HepG2 (cell line): ENCODE data around the gene ARHGAP35. TPM values are rescaled to one million over a fixed set of nuclear protein-coding genes. Genes with fewer than 3 reads are reported as not detected.
A peak's percentile ranks its signal among the peaks of the same experiment; 100 is the strongest.

ENCODE experiments used
- ATM ChIP-seq: fragments of 450-650 bp; IDR thresholded peaks from 2 replicates; pipeline ENCODE4 v1.7.1; 2017; ENCODE audit warnings: mild to moderate bottlenecking, borderline replicate concordance
- CAMTA2 ChIP-seq: sonication (generic); formaldehyde crosslinking; IDR thresholded peaks from 2 replicates; pipeline ENCODE4 v1.4.0; 2020; ENCODE audit warnings: mild to moderate bottlenecking, missing genetic modification reagents, borderline replicate concordance
- ETV6 ChIP-seq: sonication (generic); formaldehyde crosslinking; conservative IDR thresholded peaks from 2 replicates; pipeline ENCODE4 v1.4.0; 2020; ENCODE audit warnings: missing genetic modification reagents
- FOXP1 ChIP-seq, 2 experiments: fragments of 450-650 bp in 1 of 2; IDR thresholded peaks; 2 replicates each; pipeline ENCODE4 v1.6.1; 2017 to 2018; ENCODE audit warnings: antibody characterized with exemption in 1 of 2
- GABPA ChIP-seq, 2 experiments: IDR thresholded peaks; 2 replicates each; pipeline ENCODE4 v1.6.1; 2011 to 2016; ENCODE audit warnings: low read depth in 2 of 2, low read length in 1 of 2, missing biosample characterization in 1 of 2, missing genetic modification characterization in 1 of 2
- MED1 ChIP-seq: sonication (generic); formaldehyde crosslinking; IDR thresholded peaks from 2 replicates; pipeline ENCODE4 v1.4.0; 2020; ENCODE audit warnings: missing genetic modification reagents
- MEIS1 ChIP-seq: sonication (generic); formaldehyde crosslinking; IDR thresholded peaks from 2 replicates; pipeline ENCODE4 v1.9.0; 2021; ENCODE audit warnings: mild to moderate bottlenecking, missing genetic modification reagents, moderate library complexity, borderline replicate concordance
- NBN ChIP-seq: fragments of 450-650 bp; conservative IDR thresholded peaks from 2 replicates; pipeline ENCODE4 v1.6.1; 2017
- NFE2L2 ChIP-seq: fragments of 150-350 bp; IDR thresholded peaks from 2 replicates; pipeline ENCODE4 v1.6.1; 2014; ENCODE audit warnings: low read length
- NR2F6 ChIP-seq, 2 experiments: IDR thresholded peaks; 2 replicates each; pipeline ENCODE4 v1.6.1; 2016; ENCODE audit warnings: antibody characterized with exemption in 1 of 2, mild to moderate bottlenecking in 1 of 2
- ONECUT2 ChIP-seq: sonication (generic); formaldehyde crosslinking; IDR thresholded peaks from 2 replicates; pipeline ENCODE4 v1.4.0; 2020; ENCODE audit warnings: missing genetic modification reagents
- ZBTB1 ChIP-seq: sonication (generic); formaldehyde crosslinking; IDR thresholded peaks from 2 replicates; pipeline ENCODE4 v1.4.0; 2020; ENCODE audit warnings: missing genetic modification reagents, borderline replicate concordance
- ZBTB7B ChIP-seq: sonication (generic); formaldehyde crosslinking; IDR thresholded peaks from 2 replicates; pipeline ENCODE4 v1.4.0; 2020; ENCODE audit warnings: missing genetic modification reagents
- ZFAT ChIP-seq: sonication (generic); formaldehyde crosslinking; conservative IDR thresholded peaks from 2 replicates; pipeline ENCODE4 v1.8.1; 2023; ENCODE audit warnings: missing genetic modification reagents, inconsistent platforms
- ZNF121 ChIP-seq: sonication (generic); formaldehyde crosslinking; IDR thresholded peaks from 2 replicates; pipeline ENCODE4 v1.5.0; 2020; ENCODE audit warnings: mild to moderate bottlenecking, missing genetic modification reagents
- ZNF260 ChIP-seq: sonication (generic); formaldehyde crosslinking; IDR thresholded peaks from 2 replicates; pipeline ENCODE4 v1.4.0; 2020; ENCODE audit warnings: missing genetic modification reagents, low read depth, mild to moderate bottlenecking, borderline replicate concordance
- ZNF326 ChIP-seq: sonication (generic); formaldehyde crosslinking; IDR thresholded peaks from 2 replicates; pipeline ENCODE4 v1.4.0; 2020; ENCODE audit warnings: missing genetic modification reagents, borderline replicate concordance
- ZNF331 ChIP-seq: sonication (generic); formaldehyde crosslinking; IDR thresholded peaks from 2 replicates; pipeline ENCODE4 v1.4.0; 2020; ENCODE audit warnings: missing genetic modification reagents
- ZNF547 ChIP-seq: sonication (generic); formaldehyde crosslinking; IDR thresholded peaks from 2 replicates; pipeline ENCODE4 v1.5.1; 2020; ENCODE audit warnings: mild to moderate bottlenecking, missing genetic modification reagents
- ZNF567 ChIP-seq: sonication (generic); formaldehyde crosslinking; IDR thresholded peaks from 2 replicates; pipeline ENCODE4 v1.8.1; 2023; ENCODE audit warnings: mild to moderate bottlenecking, missing genetic modification reagents, borderline replicate concordance
- ZNF7 ChIP-seq: IDR thresholded peaks from 2 replicates; pipeline ENCODE4 v1.6.1; 2016; ENCODE audit warnings: missing biosample characterization, missing genetic modification reagents
- ZNF891 ChIP-seq: sonication (generic); formaldehyde crosslinking; IDR thresholded peaks from 2 replicates; pipeline ENCODE4 v1.5.0; 2020; ENCODE audit warnings: mild to moderate bottlenecking, missing genetic modification reagents
- ZSCAN12 ChIP-seq: sonication (generic); formaldehyde crosslinking; IDR thresholded peaks from 2 replicates; pipeline ENCODE4 v1.9.0; 2021; ENCODE audit warnings: mild to moderate bottlenecking, missing genetic modification reagents
- polyA plus RNA-seq, 8 experiments: library from polyadenylated mRNA; depleted of rRNA in 3 of 8; stranded (reverse) in 7 of 8; unstranded in 1 of 8; fragments of >200 nt; fragmentation: Illumina TruSeq in 4 of 8; extraction: Trizol in 4 of 8; gene quantifications; 2 replicates each; pipeline versions ENCODE4 v1.2.1 to v1.2.3, GENCODE V29; 2011 to 2016; ENCODE audit warnings: low read depth in 4 of 8, missing spikeins in 1 of 8, mixed read lengths in 1 of 8; ENCODE audit not compliant: insufficient read depth in 1 of 8
- total RNA-seq, 5 experiments: library from RNA; depleted of rRNA; stranded (reverse); fragments of >200 nt; fragmentation: Illumina TruSeq; extraction: Trizol; gene quantifications; 2 replicates each; pipeline ENCODE4 v1.2.3, GENCODE V29; 2016; ENCODE audit warnings: low read depth in 1 of 5
- TF ChIP-seq, protein P1 (sequence below): sonication (generic); formaldehyde crosslinking; IDR thresholded peaks from 2 replicates; pipeline ENCODE4 v1.5.0; 2020; ENCODE audit warnings: mild to moderate bottlenecking, missing genetic modification reagents
- TF ChIP-seq, protein P2 (sequence below): sonication (generic); formaldehyde crosslinking; IDR thresholded peaks from 2 replicates; pipeline ENCODE4 v1.8.1; 2023; ENCODE audit warnings: missing genetic modification reagents, mild to moderate bottlenecking, borderline replicate concordance
- TF ChIP-seq, protein P3 (sequence below): sonication (generic); formaldehyde crosslinking; IDR thresholded peaks from 2 replicates; pipeline ENCODE4 v1.4.0; 2020; ENCODE audit warnings: mild to moderate bottlenecking, missing genetic modification reagents

The ARHGAP35 gene
- total and polyA plus RNA-seq, 2 of the 13 experiments (the other 11 are each of a cell fraction or from before 2014, with no cell fraction given): 30.1 to 30.2 TPM

DNA sequence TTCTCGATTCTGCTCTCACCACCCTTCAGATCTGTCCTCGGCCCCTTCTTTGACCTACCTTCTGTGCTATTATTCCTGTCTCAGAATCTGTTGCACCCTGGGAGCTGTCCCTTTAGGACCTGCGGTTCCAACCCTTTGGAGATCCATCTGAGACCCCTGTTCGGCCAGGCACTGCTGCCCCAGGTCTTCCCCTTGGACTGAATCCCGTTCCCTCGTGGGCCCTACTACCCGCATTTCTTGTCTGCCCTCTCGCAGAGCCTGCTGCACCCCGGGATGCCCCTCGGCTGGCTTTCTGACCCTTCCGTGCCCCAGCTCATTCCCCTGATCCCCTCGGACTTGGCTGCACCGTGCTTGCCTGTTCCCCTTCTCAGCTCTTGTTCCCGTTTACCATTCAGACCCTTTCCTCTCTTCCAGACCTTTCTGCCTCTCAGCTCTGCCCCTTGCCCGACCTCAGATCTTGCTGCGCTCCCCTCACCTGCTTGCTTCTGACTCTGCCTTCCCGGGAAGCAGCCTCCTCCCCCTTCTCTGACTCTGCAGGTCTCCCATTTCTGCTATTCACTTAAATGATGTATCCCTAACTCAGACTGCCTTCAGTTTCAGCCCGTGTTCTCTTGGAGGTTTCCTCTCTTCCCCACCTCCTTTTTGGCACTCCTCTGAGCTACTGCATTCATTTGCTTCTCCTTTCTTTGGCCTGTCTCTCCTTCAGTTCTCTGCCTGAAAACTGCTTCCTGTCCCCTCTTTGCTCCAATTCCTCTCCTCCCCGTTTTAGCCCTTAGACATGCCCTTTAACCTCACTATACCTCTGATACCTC is 1.1 kb downstream of the ARHGAP35 start (continued):
- TF ChIP-seq, protein P1, sequence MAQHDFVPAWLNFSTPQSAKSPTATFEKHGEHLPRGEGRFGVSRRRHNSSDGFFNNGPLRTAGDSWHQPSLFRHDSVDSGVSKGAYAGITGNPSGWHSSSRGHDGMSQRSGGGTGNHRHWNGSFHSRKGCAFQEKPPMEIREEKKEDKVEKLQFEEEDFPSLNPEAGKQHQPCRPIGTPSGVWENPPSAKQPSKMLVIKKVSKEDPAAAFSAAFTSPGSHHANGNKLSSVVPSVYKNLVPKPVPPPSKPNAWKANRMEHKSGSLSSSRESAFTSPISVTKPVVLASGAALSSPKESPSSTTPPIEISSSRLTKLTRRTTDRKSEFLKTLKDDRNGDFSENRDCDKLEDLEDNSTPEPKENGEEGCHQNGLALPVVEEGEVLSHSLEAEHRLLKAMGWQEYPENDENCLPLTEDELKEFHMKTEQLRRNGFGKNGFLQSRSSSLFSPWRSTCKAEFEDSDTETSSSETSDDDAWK (CRISPR knock-in tag): no peak
- TF ChIP-seq ATM: no peak
- TF ChIP-seq ZNF7 (CRISPR knock-in tag): no peak
- TF ChIP-seq ZBTB7B (CRISPR knock-in tag): no peak
- no peak for TF ChIP-seq ZNF331 (CRISPR knock-in tag)
- TF ChIP-seq ZNF260 (CRISPR knock-in tag): no peak
- no peak for TF ChIP-seq ZBTB1 (CRISPR knock-in tag)
- no peak for TF ChIP-seq ZSCAN12 (CRISPR knock-in tag)
- TF ChIP-seq CAMTA2 (CRISPR knock-in tag): no peak
- TF ChIP-seq ZNF891 (CRISPR knock-in tag): peak; percentile 33; the same call in 1 of the 2 replicates
- TF ChIP-seq ZNF121: no peak
- TF ChIP-seq NR2F6 (IDR thresholded peaks at IDR 0.05): peak; percentile 26; the same call in 1 of the 2 replicates
- TF ChIP-seq NR2F6 (CRISPR knock-in tag; IDR thresholded peaks at IDR 0.05): no peak
- no peak for TF ChIP-seq MEIS1
- TF ChIP-seq ZNF326 (CRISPR knock-in tag): no peak
- no peak for TF ChIP-seq MED1
- no peak for TF ChIP-seq ETV6 (CRISPR knock-in tag)
- TF ChIP-seq, protein P2, sequence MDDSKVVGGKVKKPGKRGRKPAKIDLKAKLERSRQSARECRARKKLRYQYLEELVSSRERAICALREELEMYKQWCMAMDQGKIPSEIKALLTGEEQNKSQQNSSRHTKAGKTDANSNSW (CRISPR knock-in tag): no peak
- no peak for TF ChIP-seq NBN
- 0 out of 2 replicates have a peak, but pooled peaks have one; percentile 27 for TF ChIP-seq ZNF547 (CRISPR knock-in tag)
- no peak for TF ChIP-seq GABPA (IDR thresholded peaks at IDR 0.05; ENCODE audit: low read depth, low read length)
- peak; percentile 36; the same call in 1 of the 2 replicates for TF ChIP-seq GABPA (CRISPR knock-in tag; IDR thresholded peaks at IDR 0.05; ENCODE audit: low read depth)
- TF ChIP-seq ONECUT2 (CRISPR knock-in tag): no peak
- no peak for TF ChIP-seq NFE2L2
- TF ChIP-seq ZNF567: peak; percentile 78; the same call in 1 of the 2 replicates
- no peak for TF ChIP-seq ZFAT (CRISPR knock-in tag)
- no peak for TF ChIP-seq FOXP1 (IDR thresholded peaks at IDR 0.05)
- TF ChIP-seq FOXP1 (CRISPR knock-in tag; IDR thresholded peaks at IDR 0.05): no peak
- TF ChIP-seq, protein P3, sequence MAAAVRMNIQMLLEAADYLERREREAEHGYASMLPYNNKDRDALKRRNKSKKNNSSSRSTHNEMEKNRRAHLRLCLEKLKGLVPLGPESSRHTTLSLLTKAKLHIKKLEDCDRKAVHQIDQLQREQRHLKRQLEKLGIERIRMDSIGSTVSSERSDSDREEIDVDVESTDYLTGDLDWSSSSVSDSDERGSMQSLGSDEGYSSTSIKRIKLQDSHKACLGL (CRISPR knock-in tag): no peak
